Sigmoid colon (tissue), 7 donors: ENCODE data around the gene OTOGL. TPM values are rescaled to one million over a fixed set of nuclear protein-coding genes. Genes with fewer than 3 reads are reported as not detected.

Experiments
- DNase-seq: peaks from one replicate; pipeline ENCODE4 v3.0.0-alpha.2; 2019
- H3K27ac ChIP-seq, 4 donors: fragments of 200-600 bp; sonication (generic); one replicate each; pipeline ENCODE4 v1.5.1; 2016 to 2019; ENCODE audit warnings: mild to moderate bottlenecking in 1 of 4
- H3K27me3 ChIP-seq, 3 donors: fragments of 200-600 bp; sonication (generic); one replicate each; pipeline ENCODE4 v1.5.1; 2019; ENCODE audit warnings: mild to moderate bottlenecking in 1 of 3
- H3K36me3 ChIP-seq, 4 donors: fragments of 200-600 bp; sonication (generic); one replicate each; pipeline ENCODE4 v1.5.1; 2016 to 2019
- H3K4me1 ChIP-seq, 4 donors: fragments of 200-600 bp; sonication (generic); one replicate each; pipeline ENCODE4 v1.5.1; 2017 to 2019
- H3K4me3 ChIP-seq, 4 donors: fragments of 200-600 bp; sonication (generic); one replicate each; pipeline ENCODE4 v1.5.1; 2017 to 2019; ENCODE audit warnings: mild to moderate bottlenecking in 2 of 4, moderate library complexity in 1 of 4
- H3K9me3 ChIP-seq, 4 donors: fragments of 200-600 bp in 3 of 4; sonication (generic) in 3 of 4; one replicate each; pipeline versions ENCODE4 v1.5.1 to v1.6.1; 2013 to 2019
- CTCF ChIP-seq, 4 experiments: fragments of 450-650 bp in 3 of 4; fragments of 200-600 bp in 1 of 4; IDR thresholded peaks; one replicate each; pipeline ENCODE4 v1.5.1; 2016 to 2019; ENCODE audit warnings: antibody characterized with exemption in 4 of 4, mild to moderate bottlenecking in 3 of 4, moderate library complexity in 2 of 4
- EP300 ChIP-seq, 4 donors: sonication (generic); formaldehyde crosslinking; IDR thresholded peaks; one replicate each; pipeline ENCODE4 v1.6.1; 2017; ENCODE audit warnings: antibody characterized with exemption in 4 of 4
- POLR2A ChIP-seq, 2 donors: fragments of 450-650 bp; IDR thresholded peaks; one replicate each; pipeline ENCODE4 v1.6.1; 2016; ENCODE audit warnings: antibody characterized with exemption in 2 of 2, mild to moderate bottlenecking in 2 of 2, moderate library complexity in 2 of 2
- POLR2AphosphoS5 ChIP-seq, 4 donors: sonication (generic); formaldehyde crosslinking; IDR thresholded peaks; one replicate each; pipeline ENCODE4 v1.6.1; 2017; ENCODE audit warnings: antibody characterized with exemption in 4 of 4
- WGBS, 2 donors: extraction: QIAGEN DNeasy Blood & Tissue Kit; methylation state at CpG; one replicate each; pipeline ENCODE4 v1.1.7; 2013; 5-methylcytosine and 5-hydroxymethylcytosine counted together
- intact Hi-C: fragments of 100-400 bp; cut with DNase I; formaldehyde crosslinking; loops from one replicate; pipeline ENCODE4 v1.15.1; 2023
- polyA plus RNA-seq, 3 donors: library from polyadenylated mRNA; stranded (reverse); fragments of 200-250 nt; gene quantifications; one replicate each; pipeline ENCODE4 v1.2.3, GENCODE V29; 2013
- total RNA-seq, 4 donors: library from RNA; depleted of rRNA; stranded (reverse); fragments of >200 nt; gene quantifications; one replicate each; pipeline ENCODE4 v1.1.0, GENCODE V29; 2016
- donor health status: healthy with polysubstance abuse.
- donor health status: Bipolar disorder and iron deficiency.
- donor health status: healthy.

OTOGL gene
- total and polyA plus RNA-seq, 7 donors: 0.07 to 4.7 (median 0.81) TPM; not detected in 2

DNA sequence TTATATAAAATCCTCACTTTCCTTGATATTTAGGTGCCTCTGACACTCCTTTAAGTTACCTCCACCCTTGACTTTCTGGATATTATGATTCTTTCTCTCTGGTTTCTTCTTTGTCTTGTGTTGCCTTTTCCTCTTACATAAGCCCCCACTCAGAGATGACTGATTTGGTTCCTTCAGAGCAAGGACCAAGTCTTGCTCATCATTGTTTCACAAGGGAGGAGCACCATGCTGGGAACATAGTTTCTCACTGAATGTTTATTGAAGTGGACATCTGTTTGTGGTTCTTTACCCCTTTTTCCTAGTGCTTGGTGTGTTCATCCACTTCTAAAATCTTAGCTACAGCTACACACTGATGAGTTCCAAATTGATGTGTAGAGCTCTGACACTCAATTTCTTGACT, 183.4 kb downstream of the OTOGL start:
- H3K9me3 ChIP-seq: peaks cover 0 to 4% (median 0%) of the 10 kb centered on the region in 4 donors
- no peaks in the 10 kb centered on the region for H3K27me3 ChIP-seq
- H3K4me1 ChIP-seq: no peaks in the 10 kb centered on the region
- no peak overlapping the region for H3K27ac ChIP-seq
- no peak overlapping the region for H3K4me3 ChIP-seq
- H3K36me3 ChIP-seq: no peaks in the 10 kb centered on the region
- DNase-seq: no peak
- TF ChIP-seq EP300 (IDR thresholded peaks at IDR 0.05): no peak
- TF ChIP-seq POLR2A (IDR thresholded peaks at IDR 0.05): no peak
- TF ChIP-seq CTCF (IDR thresholded peaks at IDR 0.05): no peak
- no peak for TF ChIP-seq POLR2AphosphoS5 (IDR thresholded peaks at IDR 0.05)
- intact Hi-C loops: no loop called here

DNA sequence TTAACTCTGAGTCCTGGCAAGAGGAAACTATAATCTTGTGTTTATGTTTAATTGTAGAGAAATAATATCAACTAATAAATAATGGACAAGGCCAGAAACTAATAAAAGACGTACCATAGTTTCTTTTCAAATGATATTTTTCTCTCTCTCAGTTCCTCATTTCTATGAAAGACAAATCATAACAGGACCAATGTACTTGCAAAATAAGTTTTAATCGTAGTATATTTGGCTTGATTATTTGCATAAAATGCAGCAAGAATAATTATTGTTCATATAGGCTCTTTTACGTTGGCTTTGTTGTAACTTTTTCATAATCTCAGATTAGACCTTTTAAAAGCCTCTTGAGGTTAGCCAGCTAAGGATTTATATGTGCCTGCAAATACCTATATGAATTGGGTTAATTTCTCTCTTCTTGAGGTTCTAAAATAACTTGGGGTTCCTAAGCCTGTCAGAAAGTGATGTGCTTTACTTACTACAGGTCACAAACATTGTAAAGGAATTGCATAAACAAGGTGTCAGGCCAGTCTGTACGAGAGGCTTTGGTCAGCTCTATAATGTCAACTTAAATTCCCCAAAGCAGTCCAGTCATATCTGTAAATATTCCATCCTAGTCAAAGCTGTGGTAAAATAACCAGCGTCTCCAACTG, 191.9 kb downstream of the OTOGL start:
- no peak for DNase-seq
- no peaks in the 10 kb centered on the region for H3K9me3 ChIP-seq
- H3K36me3 ChIP-seq: no peaks in the 10 kb centered on the region
- TF ChIP-seq POLR2A (IDR thresholded peaks at IDR 0.05): no peak
- no peak for TF ChIP-seq POLR2AphosphoS5 (IDR thresholded peaks at IDR 0.05)
- TF ChIP-seq EP300 (IDR thresholded peaks at IDR 0.05): no peak
- no peak for TF ChIP-seq CTCF (IDR thresholded peaks at IDR 0.05)
- no peaks in the 10 kb centered on the region for H3K4me1 ChIP-seq
- intact Hi-C loops: no loop called here
- no peak overlapping the region for H3K4me3 ChIP-seq
- no peaks in the 10 kb centered on the region for H3K27me3 ChIP-seq
- no peak overlapping the region for H3K27ac ChIP-seq
- WGBS, 2 donors: 65 to 75% methylated on average over 5 of the region's 5 CpGs

GRCh38 chr12:80293347-80293746, 194.0 kb downstream of the OTOGL start:
- no peaks in the 10 kb centered on the region for H3K27me3 ChIP-seq
- intact Hi-C loops: no loop called here
- no peak overlapping the region for H3K4me3 ChIP-seq
- no peak overlapping the region for H3K27ac ChIP-seq
- 60 to 69% methylated on average over 1 of the region's 1 CpG for WGBS, 2 donors
- DNase-seq: no peak
- no peaks in the 10 kb centered on the region for H3K4me1 ChIP-seq
- no peaks in the 10 kb centered on the region for H3K36me3 ChIP-seq
- no peaks in the 10 kb centered on the region for H3K9me3 ChIP-seq
- no peak for TF ChIP-seq CTCF (IDR thresholded peaks at IDR 0.05)

GRCh38 chr12:80293759-80294158, 194.4 kb downstream of the OTOGL start:
- no peak overlapping the region for H3K27ac ChIP-seq
- no peak overlapping the region for H3K4me3 ChIP-seq
- intact Hi-C loops: no loop called here
- WGBS, 2 donors: 18 to 53% methylated on average over 1 of the region's 1 CpG
- no peaks in the 10 kb centered on the region for H3K36me3 ChIP-seq
- H3K27me3 ChIP-seq: no peaks in the 10 kb centered on the region
- H3K9me3 ChIP-seq: no peaks in the 10 kb centered on the region
- DNase-seq: no peak
- no peaks in the 10 kb centered on the region for H3K4me1 ChIP-seq
- TF ChIP-seq POLR2AphosphoS5 (IDR thresholded peaks at IDR 0.05) (no peak), CTCF (IDR thresholded peaks at IDR 0.05) (no peak), POLR2A (IDR thresholded peaks at IDR 0.05) (no peak), EP300 (IDR thresholded peaks at IDR 0.05) (no peak)

- no peaks in the 10 kb centered on the region for H3K9me3 ChIP-seq
- no peaks in the 10 kb centered on the region for H3K36me3 ChIP-seq
- 78 to 92% methylated on average over 1 of the region's 1 CpG for WGBS, 2 donors
- no peak for DNase-seq
- H3K4me1 ChIP-seq: no peaks in the 10 kb centered on the region
- H3K27me3 ChIP-seq: no peaks in the 10 kb centered on the region
- no peak for TF ChIP-seq EP300 (IDR thresholded peaks at IDR 0.05)
- TF ChIP-seq CTCF (IDR thresholded peaks at IDR 0.05): no peak
- TF ChIP-seq POLR2A (IDR thresholded peaks at IDR 0.05): no peak
- TF ChIP-seq POLR2AphosphoS5 (IDR thresholded peaks at IDR 0.05): no peak
- H3K27ac ChIP-seq: no peak overlapping the region
- intact Hi-C loops: no loop called here
- no peak overlapping the region for H3K4me3 ChIP-seq
Observed at GRCh38 chr12:80299219-80299618, 199.9 kb downstream of the OTOGL start.
